HL-60/S4 treated with phorbol 12-myristate 13-acetate at 8.2 ng/mL for 4 days and 3 days (cell line): ENCODE data around the gene SMARCAD1.

ENCODE experiments used
- in situ Hi-C: fragments of 300-500 bp; cut with MboI; formaldehyde crosslinking; loops from 2 replicates; pipeline ENCODE4 v1.15.0; 2022; ENCODE audit warnings: low sequenced_read_pairs

The SMARCAD1 gene

GRCh38 chr4:94226763-94227162, 19.1 kb downstream of the SMARCAD1 start:
- in situ Hi-C loops: no loop called here

- in situ Hi-C loops: no loop called here
These were observed 21.0 kb downstream of the SMARCAD1 start for GRCh38 chr4:94228493-94229216.

GRCh38 chr4:94232519-94232918, 24.9 kb downstream of the SMARCAD1 start:
- in situ Hi-C loops: no loop called here

- in situ Hi-C loops: no loop called here
These were observed 28.2 kb downstream of the SMARCAD1 start for GRCh38 chr4:94235825-94236224.

- in situ Hi-C loops: no loop called here
These were observed 29.6 kb downstream of the SMARCAD1 start for GRCh38 chr4:94237271-94237670.

- in situ Hi-C loops: no loop called here
These were observed 30.5 kb downstream of the SMARCAD1 start for GRCh38 chr4:94238160-94238559.

GRCh38 chr4:94240384-94240783, 32.7 kb downstream of the SMARCAD1 start:
- in situ Hi-C loops: no loop called here

GRCh38 chr4:94244087-94244828, 36.6 kb downstream of the SMARCAD1 start:
- in situ Hi-C loops: no loop called here

GRCh38 chr4:94244829-94245185, 37.1 kb downstream of the SMARCAD1 start:
- in situ Hi-C loops: no loop called here

GRCh38 chr4:94251094-94251493, 43.4 kb downstream of the SMARCAD1 start:
- in situ Hi-C loops: no loop called here

GRCh38 chr4:94253036-94253435, 45.4 kb downstream of the SMARCAD1 start:
- in situ Hi-C loops: no loop called here

- in situ Hi-C loops: no loop called here
These were observed 48.6 kb downstream of the SMARCAD1 start for GRCh38 chr4:94256144-94256783.

GRCh38 chr4:94256828-94257227, 49.2 kb downstream of the SMARCAD1 start:
- in situ Hi-C loops: no loop called here

- in situ Hi-C loops: no loop called here
These were observed 54.7 kb downstream of the SMARCAD1 start for GRCh38 chr4:94262163-94263016.

GRCh38 chr4:94267037-94267436, 59.4 kb downstream of the SMARCAD1 start:
- in situ Hi-C loops: no loop called here

- in situ Hi-C loops: no loop called here
These were observed 63.6 kb downstream of the SMARCAD1 start for GRCh38 chr4:94271248-94271647.

GRCh38 chr4:94274912-94275311, 67.2 kb downstream of the SMARCAD1 start:
- in situ Hi-C loops: no loop called here

- in situ Hi-C loops: no loop called here
These were observed 68.5 kb downstream of the SMARCAD1 start for GRCh38 chr4:94276204-94276603.

- in situ Hi-C loops: no loop called here
These were observed 69.9 kb downstream of the SMARCAD1 start for GRCh38 chr4:94277534-94277933.

- in situ Hi-C loops: no loop called here
These were observed 71.1 kb downstream of the SMARCAD1 start for GRCh38 chr4:94278781-94279180.

GRCh38 chr4:94284889-94285288, 77.2 kb downstream of the SMARCAD1 start:
- in situ Hi-C loops: no loop called here
